GM19438 (cell line): Measurements from ENCODE around the gene MYBL2.
"Not testable (repeated sequence)": the region's sequence is repeated elsewhere in the genome, so short reads cannot be mapped to it uniquely, and the experiment has no call there.

Source experiments
- ATAC-seq: cut with Tn5 transposase; IDR thresholded peaks from one replicate; pipeline ENCODE4 v1.9.1; 2021; ENCODE audit warnings: low read depth; ENCODE audit not compliant: unreplicated experiment

Gene MYBL2

GRCh38 chr20:43748274-43748673, 81.4 kb downstream of the MYBL2 start:
- no peak for ATAC-seq

- no peak for ATAC-seq
These were observed 82.9 kb downstream of the MYBL2 start for GRCh38 chr20:43749734-43750294.

- ATAC-seq: no peak
These were observed 83.9 kb downstream of the MYBL2 start for GRCh38 chr20:43750774-43751166.

- ATAC-seq: peak; percentile 71
These were observed 84.5 kb downstream of the MYBL2 start for GRCh38 chr20:43751167-43752050.

GRCh38 chr20:43752051-43752360, 85.1 kb downstream of the MYBL2 start:
- no peak for ATAC-seq

- ATAC-seq: peak; percentile 59
These were observed 85.8 kb downstream of the MYBL2 start for GRCh38 chr20:43752561-43753301.

GRCh38 chr20:43755390-43755789, 88.5 kb downstream of the MYBL2 start:
- ATAC-seq: no peak

GRCh38 chr20:43755851-43756250, 88.9 kb downstream of the MYBL2 start:
- no peak for ATAC-seq

GRCh38 chr20:43757888-43758287, 91.0 kb downstream of the MYBL2 start:
- ATAC-seq: not testable (repeated sequence)

- ATAC-seq: no peak
These were observed 94.7 kb downstream of the MYBL2 start for GRCh38 chr20:43761386-43762340.

- ATAC-seq: no peak
These were observed 96.0 kb downstream of the MYBL2 start for GRCh38 chr20:43762911-43763310.

GRCh38 chr20:43765916-43766315, 99.0 kb downstream of the MYBL2 start:
- no peak for ATAC-seq
